Smooth muscle cell (in vitro differentiated cells): ENCODE measurements around the gene HNRNPDL. TPM values are rescaled to one million over a fixed set of nuclear protein-coding genes. Genes with fewer than 3 reads are reported as not detected.
A peak's percentile ranks its signal among the peaks of the same experiment; 100 is the strongest.

Experiments
- DNase-seq: peaks from one replicate; lab custom pipeline; 2025; ENCODE audit not compliant: unreplicated experiment; lab: John Stamatoyannopoulos, UW
- H2AFZ ChIP-seq: fragments of 200-600 bp; sonication (generic); 2 replicates; pipeline ENCODE4 v1.6.0; 2016; ENCODE audit warnings: antibody characterized with exemption, low read depth, mild to moderate bottlenecking
- H3F3A ChIP-seq: fragments of 200-600 bp; sonication (generic); 2 replicates; pipeline ENCODE4 v1.6.0; 2017; ENCODE audit warnings: antibody characterized with exemption, low read depth
- H3K27ac ChIP-seq: fragments of 200-600 bp; sonication (generic); 2 replicates; pipeline ENCODE4 v1.5.1; 2016; ENCODE audit warnings: low read depth, mild to moderate bottlenecking
- H3K27me3 ChIP-seq: fragments of 200-600 bp; sonication (generic); 2 replicates; pipeline ENCODE4 v1.6.1; 2016; ENCODE audit warnings: low read depth, mild to moderate bottlenecking
- H3K36me3 ChIP-seq: fragments of 200-600 bp; sonication (generic); 2 replicates; pipeline ENCODE4 v1.5.1; 2016; ENCODE audit warnings: low read depth
- H3K4me1 ChIP-seq: fragments of 200-600 bp; sonication (generic); 2 replicates; pipeline ENCODE4 v1.5.1; 2016; ENCODE audit warnings: low read depth
- H3K4me2 ChIP-seq: fragments of 200-600 bp; sonication (generic); 2 replicates; pipeline ENCODE4 v1.6.0; 2016; ENCODE audit warnings: mild to moderate bottlenecking
- H3K4me3 ChIP-seq: fragments of 200-600 bp; sonication (generic); 2 replicates; pipeline ENCODE4 v1.5.1; 2016; ENCODE audit warnings: mild to moderate bottlenecking
- H3K79me2 ChIP-seq: fragments of 200-600 bp; sonication (generic); 2 replicates; pipeline ENCODE4 v1.6.0; 2016; ENCODE audit warnings: low read depth, mild to moderate bottlenecking
- H3K9ac ChIP-seq: fragments of 200-600 bp; sonication (generic); 2 replicates; pipeline ENCODE4 v1.6.0; 2016; ENCODE audit warnings: low read depth
- H3K9me3 ChIP-seq: fragments of 200-600 bp; sonication (generic); replicated peaks from 2 replicates; pipeline ENCODE4 v1.5.1; 2016; ENCODE audit warnings: low read depth
- H4K20me1 ChIP-seq: fragments of 200-600 bp; sonication (generic); 2 replicates; pipeline ENCODE4 v1.6.0; 2016; ENCODE audit warnings: low read depth
- WGBS: methylation state at CpG from one replicate; pipeline ENCODE4 v1.1.7; 2016; ENCODE audit warnings: low lambda C conversion rate; 5-methylcytosine and 5-hydroxymethylcytosine counted together
- polyA plus RNA-seq: library from polyadenylated mRNA; unstranded; fragments of >200 nt; fragmentation: Nextera tagmentation; extraction: Ambion mirVana; gene quantifications from 2 replicates; pipeline ENCODE4 v1.2.1, GENCODE V29; 2016
- total RNA-seq: library from RNA; depleted of rRNA; stranded (reverse); fragments of >200 nt; gene quantifications from 2 replicates; pipeline ENCODE4 v1.2.3, GENCODE V29; 2014
- TF ChIP-seq, protein P1 (sequence below): fragments of 200-600 bp; sonication (generic); IDR thresholded peaks from 2 replicates; pipeline ENCODE4 v1.5.1; 2017; ENCODE audit warnings: borderline replicate concordance, mild to moderate bottlenecking, antibody characterized with exemption; ENCODE audit not compliant: insufficient read depth, poor library complexity, severe bottlenecking

The HNRNPDL gene
- total and polyA plus RNA-seq, 2 experiments from 2014 or later: 144 to 283 TPM

DNA sequence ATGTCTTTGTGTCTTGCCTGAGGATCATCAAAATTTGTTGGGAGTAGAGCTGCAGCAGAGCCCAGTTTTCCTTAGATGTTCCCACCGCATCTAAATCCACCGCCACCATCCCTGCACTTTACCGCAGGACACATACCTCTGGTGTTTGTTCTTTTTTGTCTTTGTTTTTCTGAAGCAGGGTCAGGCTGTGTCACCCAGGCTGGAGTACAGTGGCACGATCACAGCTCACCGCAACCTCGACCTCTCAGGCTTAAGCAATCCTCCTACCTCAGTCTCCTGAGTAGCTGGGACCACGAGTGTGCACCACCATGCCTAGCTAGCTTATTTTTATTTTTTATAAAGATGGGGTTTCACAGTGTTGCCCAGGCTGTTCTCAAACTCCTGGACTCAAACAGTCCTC, 4.7 kb upstream of the HNRNPDL start:
- Histone ChIP-seq H4K20me1 (peaks cover 82% of the 10 kb centered on the region), H3K4me2 (no peak overlapping the region), H3K4me3 (no peak overlapping the region), H3K27me3 (no peaks in the 10 kb centered on the region), H3K36me3 (no peaks in the 10 kb centered on the region), H3K79me2 (peaks cover 91% of the 10 kb centered on the region), H3F3A (peaks cover 8% of the 10 kb centered on the region), H3K9ac (no peak overlapping the region), H3K27ac (no peak overlapping the region), H3K4me1 (peaks cover 12% of the 10 kb centered on the region), H3K9me3 (no peaks in the 10 kb centered on the region), H2AFZ (no peak overlapping the region)
- WGBS: 98% methylated on average over 7 of the region's 7 CpGs
- no peak for DNase-seq
- TF ChIP-seq, protein P1, sequence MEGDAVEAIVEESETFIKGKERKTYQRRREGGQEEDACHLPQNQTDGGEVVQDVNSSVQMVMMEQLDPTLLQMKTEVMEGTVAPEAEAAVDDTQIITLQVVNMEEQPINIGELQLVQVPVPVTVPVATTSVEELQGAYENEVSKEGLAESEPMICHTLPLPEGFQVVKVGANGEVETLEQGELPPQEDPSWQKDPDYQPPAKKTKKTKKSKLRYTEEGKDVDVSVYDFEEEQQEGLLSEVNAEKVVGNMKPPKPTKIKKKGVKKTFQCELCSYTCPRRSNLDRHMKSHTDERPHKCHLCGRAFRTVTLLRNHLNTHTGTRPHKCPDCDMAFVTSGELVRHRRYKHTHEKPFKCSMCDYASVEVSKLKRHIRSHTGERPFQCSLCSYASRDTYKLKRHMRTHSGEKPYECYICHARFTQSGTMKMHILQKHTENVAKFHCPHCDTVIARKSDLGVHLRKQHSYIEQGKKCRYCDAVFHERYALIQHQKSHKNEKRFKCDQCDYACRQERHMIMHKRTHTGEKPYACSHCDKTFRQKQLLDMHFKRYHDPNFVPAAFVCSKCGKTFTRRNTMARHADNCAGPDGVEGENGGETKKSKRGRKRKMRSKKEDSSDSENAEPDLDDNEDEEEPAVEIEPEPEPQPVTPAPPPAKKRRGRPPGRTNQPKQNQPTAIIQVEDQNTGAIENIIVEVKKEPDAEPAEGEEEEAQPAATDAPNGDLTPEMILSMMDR: no peak

DNA sequence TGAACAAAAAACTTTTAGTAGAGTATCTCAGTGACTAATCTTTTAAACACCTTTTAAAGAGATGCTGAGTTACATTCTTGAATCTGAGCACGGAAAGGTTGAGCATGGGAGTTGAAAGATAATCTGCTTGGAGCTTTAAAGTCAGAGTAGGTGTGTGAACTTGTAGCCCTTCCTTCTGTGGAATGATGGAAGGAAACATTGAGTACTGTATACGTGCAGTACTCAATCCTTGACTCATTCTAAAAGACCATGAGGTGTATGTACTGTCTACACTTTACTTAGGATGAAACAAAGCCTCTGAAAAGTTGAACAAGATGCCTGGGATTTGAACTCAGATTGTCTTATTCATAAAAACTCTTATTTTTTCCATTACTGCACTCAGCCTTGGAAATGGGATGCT, 3.5 kb upstream of the HNRNPDL start:
- H3K4me2 ChIP-seq: no peak overlapping the region
- H3K4me3 ChIP-seq: no peak overlapping the region
- H2AFZ ChIP-seq: no peak overlapping the region
- H3K27ac ChIP-seq: no peak overlapping the region
- no peak for DNase-seq
- H3K4me1 ChIP-seq: peaks cover 12% of the 10 kb centered on the region
- no peaks in the 10 kb centered on the region for H3K36me3 ChIP-seq
- H3F3A ChIP-seq: peaks cover 11% of the 10 kb centered on the region
- no peak overlapping the region for H3K9ac ChIP-seq
- no peaks in the 10 kb centered on the region for H3K27me3 ChIP-seq
- TF ChIP-seq, protein P1: no peak
- WGBS: 66% methylated on average over 2 of the region's 2 CpGs
- H3K79me2 ChIP-seq: peaks cover 84% of the 10 kb centered on the region
- peaks cover 76% of the 10 kb centered on the region for H4K20me1 ChIP-seq
- no peaks in the 10 kb centered on the region for H3K9me3 ChIP-seq

DNA sequence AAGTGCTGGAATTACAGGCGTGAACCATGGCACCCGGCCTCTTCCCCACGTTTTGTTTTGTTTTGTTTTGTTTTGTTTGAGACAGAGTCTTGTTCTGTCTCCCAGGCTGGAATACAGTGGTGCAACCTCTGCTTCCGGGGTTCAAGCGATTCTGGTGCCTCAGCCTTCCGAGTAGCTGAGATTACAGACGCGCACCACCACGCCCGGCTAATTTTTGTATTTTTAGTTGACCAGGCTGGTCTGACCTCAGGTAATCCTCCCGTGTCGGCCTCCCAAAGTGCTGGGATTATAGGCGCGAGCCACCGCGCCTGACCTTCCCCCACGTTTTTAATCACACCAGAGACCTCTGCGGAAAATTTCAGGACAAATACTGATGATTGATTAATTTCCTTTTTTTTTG, 2.3 kb upstream of the HNRNPDL start:
- TF ChIP-seq, protein P1: no peak
- no peak for DNase-seq
- Histone ChIP-seq H3K36me3 (no peaks in the 10 kb centered on the region), H3K9me3 (no peaks in the 10 kb centered on the region), H3K79me2 (peaks cover 85% of the 10 kb centered on the region), H2AFZ (no peak overlapping the region), H3K4me1 (peaks cover 15% of the 10 kb centered on the region), H4K20me1 (peaks cover 78% of the 10 kb centered on the region), H3K4me2 (peak overlapping the region; percentile 98), H3K9ac (no peak overlapping the region), H3K27me3 (no peaks in the 10 kb centered on the region), H3K4me3 (no peak overlapping the region), H3F3A (peaks cover 15% of the 10 kb centered on the region), H3K27ac (no peak overlapping the region)
- WGBS: 85% methylated on average over 18 of the region's 18 CpGs

DNA sequence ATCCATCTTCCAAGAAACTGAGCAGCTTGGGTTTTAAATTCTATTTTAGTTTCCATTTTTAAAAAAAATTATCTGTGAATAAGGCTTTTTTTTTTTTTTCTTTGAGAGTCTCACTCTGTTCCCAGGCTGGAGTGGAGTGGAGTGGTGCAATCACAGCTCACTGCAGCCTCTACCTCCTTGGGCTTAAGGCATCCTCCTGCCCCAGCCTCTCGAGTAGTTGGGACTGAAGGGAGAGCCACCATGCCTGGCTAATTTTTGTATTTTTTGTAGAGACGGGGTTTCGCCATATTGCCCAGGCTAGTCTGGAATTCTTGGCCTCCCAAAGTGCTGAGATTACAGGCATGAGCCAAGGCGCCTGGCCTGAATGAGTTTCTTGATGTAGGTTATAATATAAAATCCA, 1.6 kb upstream of the HNRNPDL start:
- H3K9ac ChIP-seq: no peak overlapping the region
- H3F3A ChIP-seq: peaks cover 23% of the 10 kb centered on the region
- 98% methylated on average over 4 of the region's 4 CpGs for WGBS
- DNase-seq: no peak
- H4K20me1 ChIP-seq: peaks cover 79% of the 10 kb centered on the region
- H3K4me3 ChIP-seq: peak overlapping the region; percentile 91
- peaks cover 85% of the 10 kb centered on the region for H3K79me2 ChIP-seq
- H3K4me2 ChIP-seq: peak overlapping the region; percentile 98
- H3K9me3 ChIP-seq: no peaks in the 10 kb centered on the region
- H3K36me3 ChIP-seq: no peaks in the 10 kb centered on the region
- TF ChIP-seq, protein P1: no peak
- peaks cover 23% of the 10 kb centered on the region for H3K4me1 ChIP-seq
- no peak overlapping the region for H2AFZ ChIP-seq
- no peak overlapping the region for H3K27ac ChIP-seq
- no peaks in the 10 kb centered on the region for H3K27me3 ChIP-seq
